Neural progenitor cell (in vitro differentiated cells): ENCODE measurements around the gene GRIP1.

Experiments
- CTCF ChIP-seq: fragments of 200-600 bp; sonication (generic); IDR thresholded peaks from 2 replicates; pipeline ENCODE4 v1.5.1; 2017; ENCODE audit warnings: antibody characterized with exemption, mild to moderate bottlenecking
- EZH2phosphoT487 ChIP-seq: fragments of 200-600 bp; sonication (generic); IDR thresholded peaks from 2 replicates; pipeline ENCODE4 v1.6.1; 2017; ENCODE audit warnings: antibody characterized with exemption

DNA sequence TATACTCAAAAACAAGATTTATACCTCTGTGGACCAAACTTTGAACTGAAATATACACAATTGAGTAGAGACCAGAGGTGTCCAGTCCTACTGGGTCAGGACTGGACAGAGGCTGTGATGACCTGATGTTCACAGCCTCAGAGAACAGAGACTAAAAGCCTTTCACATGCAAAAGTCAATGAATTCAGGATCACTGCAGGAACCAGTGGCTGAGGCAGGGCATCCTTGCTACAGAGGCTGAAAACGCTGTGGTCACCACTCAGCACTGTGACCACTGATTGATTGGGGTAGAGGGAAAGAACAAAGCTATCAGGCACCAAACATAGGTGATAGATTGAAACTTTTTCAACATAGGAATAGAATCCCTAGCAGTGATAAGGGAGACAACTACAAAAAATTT is 25.1 kb downstream of the GRIP1 start:
- TF ChIP-seq EZH2phosphoT487 (no peak), CTCF (no peak)
